ENCODE results near the gene ENTPD5.
"Not testable (repeated sequence)": the region's sequence is repeated elsewhere in the genome, so short reads cannot be mapped to it uniquely, and the experiment has no call there.

ENTPD5 gene

DNA sequence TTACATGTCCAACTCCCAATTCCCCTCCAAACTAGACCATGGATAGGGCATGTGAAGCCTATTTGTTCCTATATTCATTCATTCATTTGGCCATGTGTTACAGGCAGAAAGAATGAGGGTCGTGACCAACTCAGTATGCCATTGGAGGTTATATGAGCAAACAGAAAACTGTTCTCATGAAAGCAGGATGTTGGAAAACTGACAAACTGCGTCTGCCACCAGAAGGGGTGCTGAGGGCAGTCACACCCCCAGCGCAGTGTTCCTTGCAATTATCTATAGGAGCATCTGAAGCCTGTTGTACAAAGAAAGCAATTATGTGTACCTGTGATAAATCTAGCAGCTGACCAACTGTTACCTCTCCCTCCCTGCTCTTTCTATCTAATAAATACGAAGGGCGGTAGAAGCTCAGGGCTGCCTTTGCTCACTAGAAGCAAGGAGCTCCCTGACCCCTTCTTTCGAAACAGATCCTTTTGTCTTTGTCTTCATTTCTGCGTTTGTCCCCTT is 21.1 kb downstream of the ENTPD5 start:
- Histone ChIP-seq H3K9me3 (ENCODE audit: severe bottlenecking) (no peaks in the 10 kb centered on the region), H3K27me3 (ENCODE audit: insufficient read depth, low read depth, severe bottlenecking) (no peaks in the 10 kb centered on the region), H3K36me3 (no peaks in the 10 kb centered on the region), H3K27ac (no peak overlapping the region), H3K4me3 (ENCODE audit: low read depth, low read length) (no peak overlapping the region)
- TF ChIP-seq, protein P1, sequence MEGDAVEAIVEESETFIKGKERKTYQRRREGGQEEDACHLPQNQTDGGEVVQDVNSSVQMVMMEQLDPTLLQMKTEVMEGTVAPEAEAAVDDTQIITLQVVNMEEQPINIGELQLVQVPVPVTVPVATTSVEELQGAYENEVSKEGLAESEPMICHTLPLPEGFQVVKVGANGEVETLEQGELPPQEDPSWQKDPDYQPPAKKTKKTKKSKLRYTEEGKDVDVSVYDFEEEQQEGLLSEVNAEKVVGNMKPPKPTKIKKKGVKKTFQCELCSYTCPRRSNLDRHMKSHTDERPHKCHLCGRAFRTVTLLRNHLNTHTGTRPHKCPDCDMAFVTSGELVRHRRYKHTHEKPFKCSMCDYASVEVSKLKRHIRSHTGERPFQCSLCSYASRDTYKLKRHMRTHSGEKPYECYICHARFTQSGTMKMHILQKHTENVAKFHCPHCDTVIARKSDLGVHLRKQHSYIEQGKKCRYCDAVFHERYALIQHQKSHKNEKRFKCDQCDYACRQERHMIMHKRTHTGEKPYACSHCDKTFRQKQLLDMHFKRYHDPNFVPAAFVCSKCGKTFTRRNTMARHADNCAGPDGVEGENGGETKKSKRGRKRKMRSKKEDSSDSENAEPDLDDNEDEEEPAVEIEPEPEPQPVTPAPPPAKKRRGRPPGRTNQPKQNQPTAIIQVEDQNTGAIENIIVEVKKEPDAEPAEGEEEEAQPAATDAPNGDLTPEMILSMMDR (IDR thresholded peaks at IDR 0.05; ENCODE audit: low read depth, low read length): no peak
- DNase-seq: no peak

DNA sequence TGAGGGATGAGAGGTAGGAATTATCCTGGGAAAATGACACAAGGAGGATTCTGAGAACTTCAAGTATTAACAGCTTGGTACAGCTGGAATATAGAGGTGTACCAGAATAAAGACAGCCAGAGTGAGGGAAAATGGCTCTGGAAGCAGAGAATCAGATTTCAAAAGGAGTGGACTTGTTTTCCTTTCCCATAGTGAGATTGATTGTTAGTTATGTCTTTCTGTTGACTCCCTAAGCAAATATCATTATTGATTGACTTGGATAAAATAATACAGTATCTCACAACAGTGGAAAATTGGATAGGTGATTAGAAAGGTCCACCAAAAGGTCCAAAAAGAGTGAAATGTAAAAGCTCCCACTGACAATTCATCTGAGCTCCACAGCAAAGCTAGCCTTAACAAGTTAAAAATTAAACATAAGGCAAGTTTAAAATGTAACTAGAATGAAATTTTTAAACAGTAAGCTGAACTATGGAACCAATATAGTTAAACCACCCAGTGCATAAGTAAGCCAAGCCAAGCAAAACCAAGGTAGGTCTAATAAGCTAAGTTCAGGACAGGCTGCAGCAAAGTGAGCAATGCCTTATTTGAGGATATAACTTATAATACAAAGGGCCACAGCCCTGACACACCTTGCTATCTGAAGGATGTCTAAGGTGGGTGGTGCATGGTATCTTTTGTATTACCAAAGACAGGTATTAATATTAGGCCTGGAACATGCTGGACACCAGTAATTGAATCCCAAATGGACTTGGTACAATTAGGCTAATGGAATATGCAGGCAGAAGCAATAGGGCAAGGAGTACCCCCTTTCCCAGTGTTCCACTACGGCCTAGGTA is 21.8 kb downstream of the ENTPD5 start:
- TF ChIP-seq, protein P1 (IDR thresholded peaks at IDR 0.05; ENCODE audit: low read depth, low read length): no peak
- no peak for DNase-seq
- Histone ChIP-seq H3K4me3 (ENCODE audit: low read depth, low read length) (no peak overlapping the region), H3K9me3 (ENCODE audit: severe bottlenecking) (no peaks in the 10 kb centered on the region), H3K27me3 (ENCODE audit: insufficient read depth, low read depth, severe bottlenecking) (no peaks in the 10 kb centered on the region), H3K36me3 (no peaks in the 10 kb centered on the region), H3K27ac (no peak overlapping the region)

DNA sequence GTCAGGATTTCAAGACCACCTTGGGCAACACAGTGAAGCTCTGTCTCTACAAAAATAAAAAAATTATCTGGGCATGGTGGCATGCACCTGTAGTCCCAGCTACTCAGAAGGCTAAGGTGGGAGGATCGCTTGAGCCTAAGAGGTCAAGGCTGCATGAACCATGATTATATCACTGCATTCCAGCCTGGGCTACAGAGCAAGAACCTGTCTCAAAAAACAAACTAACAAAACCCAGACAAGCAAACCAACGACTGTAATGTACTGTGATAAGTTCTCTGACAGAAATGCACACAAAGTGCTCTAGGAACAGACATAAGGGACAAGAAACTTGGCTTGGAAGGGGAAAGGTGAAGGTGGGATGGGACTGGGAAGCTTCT is 22.4 kb downstream of the ENTPD5 start:
- TF ChIP-seq, protein P1 (IDR thresholded peaks at IDR 0.05; ENCODE audit: low read depth, low read length): no peak
- no peaks in the 10 kb centered on the region for H3K9me3 ChIP-seq (ENCODE audit: severe bottlenecking)
- no peak overlapping the region for H3K4me3 ChIP-seq (ENCODE audit: low read depth, low read length)
- no peak for DNase-seq
- H3K27me3 ChIP-seq (ENCODE audit: insufficient read depth, low read depth, severe bottlenecking): no peaks in the 10 kb centered on the region
- H3K27ac ChIP-seq: no peak overlapping the region
- no peaks in the 10 kb centered on the region for H3K36me3 ChIP-seq

DNA sequence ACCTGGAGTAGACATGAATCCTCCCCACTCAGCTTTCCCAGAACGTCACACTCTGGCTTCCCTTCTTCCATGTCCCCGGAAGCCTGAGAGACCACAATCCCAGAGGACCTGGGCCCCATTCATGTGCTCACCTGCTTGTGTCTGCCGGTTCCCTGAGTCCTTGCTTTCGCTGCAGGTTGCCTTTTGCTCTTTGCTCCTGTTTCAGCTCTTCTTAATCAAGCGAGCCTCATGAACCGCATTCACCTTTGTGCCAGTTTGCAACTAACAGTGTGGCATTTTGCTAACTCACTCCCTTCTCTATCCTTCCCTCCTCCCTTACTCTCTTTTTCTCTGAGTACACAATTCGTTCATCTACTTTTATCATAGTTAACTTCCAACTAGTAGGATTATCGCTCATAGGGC is 23.1 kb downstream of the ENTPD5 start:
- Histone ChIP-seq H3K27ac (no peak overlapping the region), H3K9me3 (ENCODE audit: severe bottlenecking) (no peaks in the 10 kb centered on the region), H3K4me3 (ENCODE audit: low read depth, low read length) (no peak overlapping the region), H3K27me3 (ENCODE audit: insufficient read depth, low read depth, severe bottlenecking) (no peaks in the 10 kb centered on the region), H3K36me3 (no peaks in the 10 kb centered on the region)
- DNase-seq: no peak
- TF ChIP-seq, protein P1 (IDR thresholded peaks at IDR 0.05; ENCODE audit: low read depth, low read length): no peak

DNA sequence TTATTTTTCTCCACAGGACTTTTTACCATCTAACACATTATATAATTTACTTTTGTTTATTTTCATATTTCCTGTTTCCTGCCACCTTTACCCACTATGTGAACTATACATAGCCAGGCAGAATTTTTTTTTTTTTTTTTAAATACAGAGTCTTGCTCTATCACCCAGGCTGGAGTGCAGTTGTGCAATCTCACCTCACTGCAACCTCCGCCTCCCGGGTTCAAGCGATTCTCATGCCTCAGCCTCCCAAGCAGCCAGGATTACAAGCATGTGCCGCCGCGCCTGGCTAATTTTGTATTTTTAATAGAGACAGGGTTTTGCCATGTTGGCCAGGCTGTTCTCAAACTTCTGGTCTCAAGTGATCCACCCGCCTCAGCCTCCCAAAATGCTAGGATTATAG is 24.2 kb downstream of the ENTPD5 start:
- not testable (repeated sequence) for DNase-seq

DNA sequence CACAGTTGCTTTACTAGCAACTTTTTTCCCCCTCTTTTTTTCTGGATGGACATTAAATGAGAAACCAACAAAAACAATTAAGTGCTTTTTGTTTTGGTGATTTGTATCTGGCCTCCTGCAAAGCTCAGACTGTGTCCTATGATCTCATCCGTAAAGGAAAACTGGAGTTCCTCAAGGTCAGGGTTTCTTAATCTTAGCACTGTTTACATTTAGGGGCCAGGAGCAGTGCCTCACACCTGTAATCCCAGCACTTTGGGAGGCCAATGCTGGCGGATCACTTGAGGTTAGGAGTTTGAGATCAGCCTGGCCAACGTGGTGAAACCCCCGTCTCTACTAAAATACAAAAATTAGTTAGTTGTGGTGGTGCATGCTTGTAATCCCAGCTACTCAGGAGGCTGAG is 28.0 kb downstream of the ENTPD5 start:
- Histone ChIP-seq H3K4me3 (ENCODE audit: low read depth, low read length) (no peak overlapping the region), H3K36me3 (no peaks in the 10 kb centered on the region), H3K9me3 (ENCODE audit: severe bottlenecking) (no peaks in the 10 kb centered on the region), H3K27ac (no peak overlapping the region), H3K27me3 (ENCODE audit: insufficient read depth, low read depth, severe bottlenecking) (no peaks in the 10 kb centered on the region)
- no peak for DNase-seq
- TF ChIP-seq, protein P1 (IDR thresholded peaks at IDR 0.05; ENCODE audit: low read depth, low read length): no peak

More for the DNA sequence above, 24.2 kb downstream of the ENTPD5 start:
- H3K36me3 ChIP-seq; H3K27me3 ChIP-seq (ENCODE audit: insufficient read depth, low read depth, severe bottlenecking); H3K27ac ChIP-seq; H3K9me3 ChIP-seq (ENCODE audit: severe bottlenecking); H3K4me3 ChIP-seq (ENCODE audit: low read depth, low read length): not testable (repeated sequence)

DNA sequence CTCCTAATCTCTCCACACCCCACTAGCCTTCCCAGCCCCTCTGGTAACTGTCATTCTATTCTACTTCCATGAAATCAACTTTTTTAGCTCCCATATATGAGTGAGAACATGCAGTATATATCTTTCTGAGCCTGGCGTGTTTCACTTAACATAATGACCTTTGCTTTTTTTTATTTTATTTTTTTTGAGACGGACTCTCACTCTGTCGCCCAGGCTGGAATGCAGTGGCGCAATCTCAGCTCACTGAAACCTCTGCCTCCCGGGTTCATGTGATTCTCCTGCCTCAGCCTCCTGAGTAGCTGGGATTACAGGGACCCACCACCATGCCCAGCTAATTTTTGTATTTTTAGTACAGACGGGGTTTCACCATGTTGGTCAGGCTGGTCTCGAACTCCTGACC is 30.4 kb downstream of the ENTPD5 start:
- H3K27me3 ChIP-seq (ENCODE audit: insufficient read depth, low read depth, severe bottlenecking); H3K4me3 ChIP-seq (ENCODE audit: low read depth, low read length); H3K36me3 ChIP-seq; DNase-seq; H3K9me3 ChIP-seq (ENCODE audit: severe bottlenecking); H3K27ac ChIP-seq: not testable (repeated sequence)
